Right lobe of liver (tissue), 6 donors: ENCODE results near the gene FBXO27. TPM values are rescaled to one million over a fixed set of nuclear protein-coding genes. Genes with fewer than 3 reads are reported as not detected.

Experiments
- ATAC-seq, 4 donors: fragments of 200-7000 bp; cut with Tn5 transposase; one replicate each; pipeline ENCODE4 v1.9.1; 2020; ENCODE audit warnings: mild to moderate bottlenecking in 4 of 4, moderate library complexity in 4 of 4
- DNase-seq, 3 donors: peaks; one replicate each; pipeline ENCODE4 v3.0.0-alpha.2; 2020
- H3K27ac ChIP-seq, 3 donors: fragments of 200-600 bp; one replicate each; pipeline ENCODE4 v1.8.0; 2022
- H3K27me3 ChIP-seq, 2 donors: fragments of 200-600 bp; one replicate each; pipeline ENCODE4 v1.8.0; 2022
- H3K36me3 ChIP-seq, 4 donors: fragments of 200-600 bp; sonication (generic) in 1 of 4; one replicate each; pipeline versions ENCODE4 v1.5.1 to v1.8.0; 2017 to 2022; ENCODE audit warnings: control low read depth in 1 of 4
- H3K4me1 ChIP-seq, 4 donors: fragments of 200-600 bp; sonication (generic) in 1 of 4; one replicate each; pipeline versions ENCODE4 v1.5.1 to v1.8.0; 2017 to 2022; ENCODE audit warnings: control low read depth in 1 of 4
- H3K4me3 ChIP-seq, 3 donors: fragments of 200-600 bp; one replicate each; pipeline ENCODE4 v1.8.0; 2022
- H3K9me3 ChIP-seq, 4 donors: fragments of 200-600 bp; sonication (generic) in 1 of 4; one replicate each; pipeline versions ENCODE4 v1.5.1 to v1.8.0; 2017 to 2022; ENCODE audit warnings: control low read depth in 1 of 4
- CTCF ChIP-seq, 4 donors: fragments of 200-600 bp in 3 of 4; fragments of 450-650 bp in 1 of 4; IDR thresholded peaks; one replicate each; pipeline versions ENCODE4 v1.5.1 to v1.8.0; 2016 to 2022; ENCODE audit warnings: antibody characterized with exemption in 4 of 4, mild to moderate bottlenecking in 2 of 4
- POLR2A ChIP-seq: fragments of 450-650 bp; IDR thresholded peaks from one replicate; pipeline ENCODE4 v1.6.1; 2017; ENCODE audit warnings: antibody characterized with exemption, mild to moderate bottlenecking
- WGBS: methylation state at CpG from one replicate; pipeline ENCODE4 v1.1.6; 2018; ENCODE audit warnings: low coverage, low lambda C conversion rate; ENCODE audit not compliant: insufficient coverage; ENCODE audit errors: missing lambda C conversion rate; 5-methylcytosine and 5-hydroxymethylcytosine counted together
- intact Hi-C, 2 donors: fragments of 100-400 bp; cut with DNase I; formaldehyde crosslinking; loops; one replicate each; pipeline versions ENCODE4 v1.11.2 to v1.14.1; 2022
- total RNA-seq, 6 experiments: library from RNA; depleted of rRNA in 2 of 6; stranded (reverse); fragments of >200 nt in 2 of 6; fragmentation: NEBNext Ultra II Directional in 3 of 6; extraction: Animal tissue kit (Norgen Biotek cat#: 25700) in 3 of 6; gene quantifications; one replicate each; pipeline versions ENCODE4 v1.1.0 to v1.2.4, GENCODE V29; 2016 to 2023
- donor health status: DM: no; HTN: yes; CAD: no.
- donor health status: DM: no; HTN: no; CAD: no.
- donor health status: DM: no; HTN: no; CAD: no.
- donor health status: DM: no; HTN: yes; CAD: no.
- donor health status: DM: no; HTN: yes; CAD: no.

Gene FBXO27
- total RNA-seq, 6 experiments from 2014 or later = 3.7 to 15.5 (median 7.6) TPM

- intact Hi-C loops = no loop called here
- H3K4me1 ChIP-seq = peaks cover 0 to 50% (median 12%) of the 10 kb centered on the region in 4 donors
- ATAC-seq (peak in 1 of 4 donors; percentile 17), DNase-seq (no peak)
- TF ChIP-seq POLR2A (no peak), CTCF (IDR thresholded peaks at IDR 0.05) (no peak)
- no peaks in the 10 kb centered on the region for H3K27me3 ChIP-seq
- H3K36me3 ChIP-seq = no peaks in the 10 kb centered on the region
- H3K9me3 ChIP-seq = peaks cover 0 to 3% (median 0%) of the 10 kb centered on the region in 4 donors
- 46% methylated on average over 11 of the region's 15 CpGs for WGBS
- H3K4me3 ChIP-seq = no peak overlapping the region
- H3K27ac ChIP-seq = peak overlapping the region; percentile 82 to 86 (median 84)
Observed at GRCh38 chr19:38977445-38978325, 54.7 kb downstream of the FBXO27 start.

- 19% methylated on average over 6 of the region's 22 CpGs for WGBS
- no peaks in the 10 kb centered on the region for H3K36me3 ChIP-seq
- TF ChIP-seq POLR2A (no peak), CTCF (IDR thresholded peaks at IDR 0.05) (no peak)
- DNase-seq = peak in 2 of 3 donors; percentile 66
- H3K27ac ChIP-seq = peak overlapping the region; percentile 82 to 86 (median 84)
- peak; percentile 27 to 54 (median 46) for ATAC-seq
- intact Hi-C loops = no loop called here
- peaks cover 0 to 41% (median 10%) of the 10 kb centered on the region in 4 donors for H3K4me1 ChIP-seq
- peaks cover 0 to 3% (median 0%) of the 10 kb centered on the region in 4 donors for H3K9me3 ChIP-seq
- H3K4me3 ChIP-seq = peak overlapping the region; percentile 80 to 82 (median 80)
- no peaks in the 10 kb centered on the region for H3K27me3 ChIP-seq
Observed at GRCh38 chr19:38975861-38976271, 56.5 kb downstream of the FBXO27 start.

GRCh38 chr19:38975214-38975860 is 57.0 kb downstream of the FBXO27 start, which contains the start of gene FBXO17:
Gene FBXO17 (minus strand): TSS chr19:38975742. CDS start chr19:38950319, 25,423 bp downstream.
- Histone ChIP-seq H3K4me3 (peak within 1 kb of the TSS; percentile 80 to 82 (median 80)), H3K27ac (peak within 1 kb of the TSS; percentile 82 to 86 (median 84)), H3K4me1 (peaks cover 0 to 36% (median 8%) of the 10 kb centered on the region in 4 donors), H3K9me3 (peaks cover 0 to 3% (median 0%) of the 10 kb centered on the region in 4 donors), H3K27me3 (no peaks in the 10 kb centered on the region), H3K36me3 (no peaks in the 10 kb centered on the region)
- no peak for TF ChIP-seq CTCF (IDR thresholded peaks at IDR 0.05)
- no peak for TF ChIP-seq POLR2A
- intact Hi-C loops = no loop called here
- DNase-seq = peak; percentile 75 to 78 (median 77)
- 2% methylated on average over 23 of the region's 63 CpGs for WGBS
- peak; percentile 52 to 81 (median 68) for ATAC-seq

GRCh38 chr19:38974624-38975213 is 57.6 kb downstream of the FBXO27 start:
- peak overlapping the region; percentile 80 to 82 (median 80) for H3K4me3 ChIP-seq
- ATAC-seq = peak in 1 of 4 donors; percentile 1
- 23% methylated on average over 15 of the region's 19 CpGs for WGBS

More at GRCh38 chr19:38974624-38975213, 57.6 kb downstream of the FBXO27 start:
- no peak for DNase-seq
- no peaks in the 10 kb centered on the region for H3K27me3 ChIP-seq
- intact Hi-C loops = no loop called here
- TF ChIP-seq CTCF (IDR thresholded peaks at IDR 0.05) (no peak), POLR2A (no peak)
- peaks cover 0 to 34% (median 8%) of the 10 kb centered on the region in 4 donors for H3K4me1 ChIP-seq
- H3K36me3 ChIP-seq = no peaks in the 10 kb centered on the region
- H3K27ac ChIP-seq = peak overlapping the region; percentile 82 to 86 (median 84)
- H3K9me3 ChIP-seq = no peaks in the 10 kb centered on the region
